NCI-H524 treated with DMSO at 0.1 percent for 48 hours (cell line): ENCODE data around the gene STK36.
A peak's percentile ranks its signal among the peaks of the same experiment; 100 is the strongest.

ENCODE experiments used
- DNase-seq: peaks from one replicate; lab custom pipeline; 2025; lab: John Stamatoyannopoulos, UW

The STK36 gene

DNA sequence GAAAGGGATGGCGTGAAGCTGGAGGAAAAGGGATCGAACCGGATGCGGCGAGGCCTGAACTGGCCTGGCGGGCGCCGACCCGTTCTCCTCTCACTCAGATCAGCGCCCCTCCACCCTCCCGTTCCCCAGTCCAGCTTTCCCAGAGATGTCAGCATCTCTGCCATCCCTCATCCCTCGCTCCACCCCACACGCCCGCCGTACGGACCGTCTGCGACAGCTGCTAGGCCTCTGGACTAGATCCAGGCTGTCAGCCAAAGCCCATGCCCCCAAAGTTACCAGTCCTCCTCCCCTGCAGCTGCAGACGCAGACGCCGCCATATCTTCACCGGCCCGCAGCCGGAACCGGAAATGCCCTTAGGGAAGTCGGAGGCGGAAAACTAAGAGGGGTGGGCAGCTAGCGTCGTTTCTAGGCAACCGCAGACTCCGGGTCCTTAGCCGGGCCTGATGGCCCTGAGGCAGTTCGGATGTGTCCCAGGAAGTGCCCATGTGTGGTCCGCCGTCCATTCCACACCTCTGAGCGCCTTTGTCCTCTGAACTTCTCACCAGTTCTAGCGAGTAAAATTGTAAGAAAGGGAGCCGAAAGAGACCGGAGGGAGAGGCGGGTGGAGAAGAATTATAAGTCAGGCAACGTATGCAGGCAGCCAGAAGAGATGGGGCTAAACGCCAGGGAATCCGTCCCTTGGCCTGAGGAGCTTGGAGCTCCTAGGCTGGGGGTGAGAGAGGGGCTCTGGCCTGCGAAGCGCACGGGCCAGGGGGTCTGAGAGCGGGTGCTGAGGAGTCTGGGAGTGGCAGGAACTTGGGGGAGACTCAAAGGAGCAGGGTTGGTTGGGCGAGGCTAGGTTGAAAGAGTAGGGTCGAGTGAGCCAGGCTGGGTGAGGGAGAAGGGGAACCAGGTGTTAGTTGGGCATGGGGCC, at the start of gene STK36, which contains the start of gene RNF25:
STK36 (plus strand) TSS at position 433 of the 913 bp plus-strand sequence. CDS start 744 bp downstream, outside the sequence.
RNF25 (minus strand) TSS at position 349 of the 913 bp plus-strand sequence; CDS start at position 317, 32 bp downstream.
- DNase-seq: peak; percentile 54

DNA sequence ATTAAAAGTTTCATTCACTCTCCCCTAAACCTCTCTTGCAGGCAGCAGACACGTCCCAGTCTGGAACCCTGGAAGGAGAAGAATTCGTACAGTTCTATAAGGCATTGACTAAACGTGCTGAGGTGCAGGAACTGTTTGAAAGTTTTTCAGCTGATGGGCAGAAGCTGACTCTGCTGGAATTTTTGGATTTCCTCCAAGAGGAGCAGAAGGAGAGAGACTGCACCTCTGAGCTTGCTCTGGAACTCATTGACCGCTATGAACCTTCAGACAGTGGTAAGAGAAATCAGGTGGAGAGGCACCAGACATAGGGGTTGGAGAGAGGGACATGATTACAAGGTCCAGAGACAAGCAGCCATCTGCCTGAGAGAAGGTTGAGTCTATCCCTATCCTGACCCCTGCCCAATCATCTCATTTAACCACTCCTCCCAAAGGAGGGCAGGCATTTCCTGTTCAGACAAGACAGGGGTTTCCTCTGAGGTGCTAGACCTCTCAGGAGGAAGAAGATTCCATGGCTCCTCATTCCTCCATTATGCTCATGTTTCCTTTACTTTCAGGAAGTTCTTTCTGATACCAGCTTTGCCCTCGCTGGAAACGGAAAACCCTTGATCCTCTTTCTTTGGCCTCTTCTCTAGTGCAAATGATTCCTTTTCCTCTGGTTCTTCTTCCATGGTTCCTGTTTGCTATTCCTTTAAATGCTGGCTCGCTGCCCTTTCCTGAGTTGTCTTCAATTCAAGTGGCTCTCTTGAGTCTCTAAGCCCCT, 49.1 kb upstream of the STK36 start:
- DNase-seq: no peak

DNA sequence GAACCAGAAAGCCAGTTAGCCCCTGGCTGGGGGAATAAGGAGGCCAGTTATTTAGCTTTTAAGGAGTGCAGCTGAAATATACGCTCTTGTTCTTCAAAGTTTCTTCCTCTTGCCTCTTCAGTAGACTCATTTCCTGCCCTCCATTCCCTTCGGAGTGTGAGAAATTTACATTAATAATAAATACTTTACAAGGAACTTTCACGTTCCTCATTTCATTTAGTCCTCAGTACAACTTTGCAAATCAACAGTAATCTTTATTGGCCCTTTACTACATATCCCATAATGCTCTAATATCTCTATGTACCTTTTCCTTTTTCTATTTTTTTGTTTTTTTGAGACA, 48.5 kb upstream of the STK36 start:
- no peak for DNase-seq

- no peak for DNase-seq
Measured at GRCh38 chr2:218626369-218626768, 45.5 kb upstream of the STK36 start.

GRCh38 chr2:218627939-218628338, 43.9 kb upstream of the STK36 start:
- no peak for DNase-seq

DNA sequence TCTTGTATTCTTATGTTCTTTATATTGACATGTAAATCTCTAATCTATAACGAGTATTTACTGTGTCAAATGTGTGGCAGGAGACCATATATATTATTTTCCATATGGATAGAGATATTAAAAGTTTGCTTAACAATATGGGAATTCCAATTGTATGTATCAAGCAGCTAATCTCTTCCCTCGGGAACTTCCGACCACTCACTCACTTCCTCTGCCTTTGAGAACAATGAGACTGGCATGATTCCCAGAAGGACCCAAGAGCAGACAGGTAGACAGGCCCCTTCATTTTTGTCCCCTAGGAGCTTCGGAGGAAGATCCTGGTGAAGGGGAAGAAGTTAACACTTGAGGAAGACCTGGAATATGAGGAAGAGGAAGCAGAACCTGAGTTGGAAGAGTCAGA, 40.0 kb upstream of the STK36 start:
- DNase-seq: no peak

DNA sequence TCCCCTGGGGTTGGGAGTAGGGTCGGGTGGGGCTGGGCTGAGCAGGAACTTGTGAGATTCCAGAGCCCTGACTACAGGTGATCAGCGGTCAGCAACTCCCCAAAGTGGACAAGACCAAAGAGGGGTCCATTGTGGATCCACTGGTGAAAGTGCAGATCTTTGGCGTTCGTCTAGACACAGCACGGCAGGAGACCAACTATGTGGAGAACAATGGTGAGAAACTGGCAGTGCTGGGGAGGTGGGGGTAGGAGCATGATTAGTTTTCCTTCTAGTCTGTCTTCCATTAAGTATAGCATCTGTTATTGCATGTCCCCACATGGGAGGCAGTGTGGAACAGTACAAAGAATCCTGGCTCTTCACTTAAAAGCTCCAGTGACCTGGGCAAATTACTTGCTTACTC, 36.2 kb upstream of the STK36 start:
- no peak for DNase-seq

- DNase-seq: no peak
Measured at GRCh38 chr2:218638372-218638771, 33.5 kb upstream of the STK36 start.

- DNase-seq: no peak
Measured at GRCh38 chr2:218642121-218642656, 29.7 kb upstream of the STK36 start.

DNA sequence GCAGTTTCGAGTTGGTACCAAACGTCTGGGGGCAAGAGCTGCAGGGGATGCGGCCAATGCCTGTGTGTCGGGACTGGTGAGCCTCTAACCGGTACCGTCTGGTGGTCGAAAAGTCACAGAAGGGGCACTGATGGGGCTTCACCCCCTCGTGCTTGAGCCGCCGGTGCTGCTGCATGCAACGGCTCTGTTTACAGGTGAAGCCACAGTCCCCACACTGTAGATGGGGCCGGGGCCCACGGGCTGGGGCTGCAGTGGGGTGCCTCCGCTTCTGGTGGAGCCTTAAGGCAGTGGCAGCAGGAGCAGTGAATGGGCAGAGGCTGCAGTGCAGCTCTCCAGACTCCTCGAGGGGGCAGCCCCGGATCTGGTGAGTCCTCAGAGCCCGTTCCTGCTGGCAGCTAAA, 29.1 kb upstream of the STK36 start:
- DNase-seq: no peak

DNA sequence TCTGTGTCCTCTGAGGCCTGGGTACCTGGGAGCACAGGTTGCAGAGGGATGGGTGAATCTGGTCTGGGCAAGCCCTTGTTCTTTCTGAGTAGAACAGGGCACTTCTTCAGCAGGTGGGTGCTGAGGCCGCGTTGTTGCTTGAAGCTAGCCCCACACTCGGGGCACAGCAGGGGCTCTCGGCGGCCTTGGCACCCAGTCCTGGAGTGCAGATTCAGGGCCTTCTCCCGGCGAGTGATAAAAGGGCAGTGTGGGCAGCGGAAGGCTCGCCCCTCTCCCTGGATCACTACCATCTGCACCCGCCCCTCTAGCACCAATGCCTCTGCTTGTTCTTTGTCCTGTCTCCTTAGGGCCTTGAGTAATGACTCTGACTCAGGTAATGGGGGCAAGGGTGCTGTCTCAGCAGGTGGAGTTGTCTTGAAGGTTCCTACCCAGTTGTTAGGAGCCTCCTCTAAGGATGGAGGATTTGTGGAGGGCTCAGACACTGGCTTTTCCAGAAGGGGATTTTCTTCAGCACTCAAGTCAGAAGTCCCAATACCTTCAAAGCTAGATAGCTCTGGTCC, 28.1 kb upstream of the STK36 start:
- DNase-seq: no peak

GRCh38 chr2:218644721-218645120, 27.2 kb upstream of the STK36 start:
- DNase-seq: no peak

DNA sequence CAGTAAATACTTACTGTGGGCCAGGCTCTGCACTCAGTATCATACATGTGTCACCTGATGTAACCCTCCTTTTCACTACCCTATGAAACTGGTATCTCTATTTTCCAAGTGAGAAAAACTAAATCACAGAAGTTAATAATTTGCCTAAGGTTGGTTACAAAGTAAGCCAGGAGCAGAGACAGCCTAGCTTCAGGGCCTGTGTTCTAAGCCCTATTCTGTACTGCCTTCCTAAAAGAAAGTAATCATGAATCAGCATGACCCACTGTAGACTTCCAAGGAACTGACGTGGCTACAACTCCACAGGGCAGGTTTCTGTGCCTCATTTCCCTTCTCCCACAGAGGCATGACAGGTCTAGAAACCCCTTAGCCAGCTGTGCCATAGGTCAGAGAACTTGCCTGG, 26.8 kb upstream of the STK36 start:
- DNase-seq: no peak

- no peak for DNase-seq
Measured at GRCh38 chr2:218648088-218648786, 23.6 kb upstream of the STK36 start.

- no peak for DNase-seq
Measured at GRCh38 chr2:218648787-218649100, 23.1 kb upstream of the STK36 start.

DNA sequence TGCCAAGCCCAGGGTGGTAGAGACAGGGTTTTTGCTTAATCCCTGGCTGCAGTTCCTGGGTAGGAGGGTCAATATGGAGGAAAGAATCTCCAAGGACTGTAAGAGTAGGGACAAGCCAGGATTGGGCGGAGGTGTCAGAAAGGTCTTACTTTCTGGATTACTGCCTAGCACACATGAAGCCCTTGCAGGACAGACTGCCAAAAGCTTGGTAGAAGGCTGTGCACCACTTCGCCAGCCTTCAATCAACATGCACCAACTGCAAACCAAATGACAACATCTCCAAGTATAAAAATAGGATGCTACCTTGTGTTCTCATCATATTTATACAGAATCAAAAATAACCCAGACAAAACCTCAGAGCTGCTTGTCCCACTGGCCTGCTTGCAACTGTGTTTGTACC, 16.1 kb upstream of the STK36 start:
- DNase-seq: no peak

DNA sequence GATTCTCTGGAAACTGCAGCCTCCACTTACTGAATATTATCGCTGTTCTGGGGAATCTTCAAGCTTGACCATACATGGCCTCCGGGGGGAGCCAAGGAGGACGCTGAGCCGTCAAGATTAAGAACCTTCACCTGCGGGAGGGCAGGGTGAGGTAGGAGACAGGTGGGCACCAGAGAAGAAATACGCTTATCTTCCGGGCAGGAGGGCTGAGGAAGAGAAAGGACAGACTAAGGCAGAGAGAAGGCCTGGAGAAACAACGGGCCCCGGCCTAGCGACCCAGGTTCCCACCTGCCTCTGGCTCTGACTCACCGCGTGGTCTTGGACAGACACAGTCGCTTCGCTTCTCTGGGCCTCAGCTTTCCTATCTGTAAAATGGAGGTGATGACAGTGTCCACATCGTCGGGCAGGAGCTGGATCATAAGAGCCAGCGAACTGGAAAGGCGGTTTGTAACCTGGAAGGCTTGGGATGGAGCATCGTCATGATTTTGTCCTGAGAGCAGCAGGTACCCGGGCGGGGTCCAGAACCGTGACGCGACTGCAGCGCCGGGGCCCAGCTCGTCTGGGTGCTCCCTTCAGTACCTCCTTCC, 13.1 kb upstream of the STK36 start:
- DNase-seq: no peak

- peak; percentile 83 for DNase-seq
Measured at GRCh38 chr2:218659258-218659987, 12.5 kb upstream of the STK36 start, which contains the start of the genes BCS1L and ZNF142. Gene BCS1L (plus strand): TSS chr2:218659683. CDS start chr2:218660988, 1,305 bp downstream. Gene ZNF142 (minus strand): TSS chr2:218659623. CDS start chr2:218656429, 3,194 bp downstream.

DNA sequence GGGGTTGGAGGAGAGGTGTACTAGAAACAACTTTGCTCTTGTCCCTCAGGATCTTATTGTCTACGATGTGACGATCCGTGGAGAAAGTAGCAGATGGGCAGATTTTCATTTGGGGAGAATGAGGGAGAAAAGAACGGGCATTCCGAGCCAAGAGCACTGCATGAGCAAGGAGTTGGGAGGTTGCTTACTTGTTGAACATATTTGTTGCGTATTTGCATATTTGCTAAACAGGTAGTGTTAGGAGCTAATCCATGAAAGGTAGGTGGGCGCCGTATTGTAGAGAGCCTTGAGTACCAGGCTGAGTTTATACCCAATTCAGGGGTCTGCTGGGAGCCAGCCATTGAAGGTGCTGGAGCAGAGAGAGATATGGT, 11.9 kb upstream of the STK36 start:
- DNase-seq: no peak

DNA sequence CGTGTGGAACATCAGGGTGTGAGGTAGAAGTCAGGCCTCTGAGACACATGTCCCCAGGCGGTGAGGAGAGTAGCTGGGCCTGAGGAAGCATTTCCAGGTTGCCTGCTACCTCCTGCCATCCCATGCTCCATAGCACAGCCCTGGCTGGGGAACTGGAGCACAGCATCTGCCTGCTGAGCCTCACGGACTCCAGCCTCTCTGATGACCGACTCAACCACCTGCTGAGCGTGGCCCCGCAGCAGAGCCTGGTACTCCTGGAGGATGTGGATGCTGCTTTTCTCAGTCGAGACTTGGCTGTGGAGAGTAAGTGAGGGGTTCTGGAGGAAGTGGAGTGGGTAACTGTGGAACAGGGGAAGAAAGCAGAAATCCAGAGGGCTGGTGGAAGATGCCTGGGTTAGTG, 9.5 kb upstream of the STK36 start:
- DNase-seq: no peak

GRCh38 chr2:218662827-218663226, 9.1 kb upstream of the STK36 start:
- no peak for DNase-seq
